Stimulated activated naive CD8-positive, alpha-beta T cell treated with anti-CD3 and anti-CD28 coated beads, Interleukin-15, amount 100 ng/mL, for 72 hours (primary cell): Measurements from ENCODE around the gene TMPO.
"Not testable (repeated sequence)": the region's sequence is repeated elsewhere in the genome, so short reads cannot be mapped to it uniquely, and the experiment has no call there.

Source experiments
- ATAC-seq: fragments of 150-1000 bp; cut with Tn5 transposase; 2 replicates; pipeline ENCODE4 v1.10.0; 2021; ENCODE audit warnings: mild to moderate bottlenecking, moderate library complexity
- DNase-seq, 2 donors: peaks; one replicate each; pipeline ENCODE4 v3.0.0; 2021 to 2022
- H3K27ac Mint-ChIP-seq, 2 donors: one replicate each; pipeline ENCODE4 v1.8.0; 2022; ENCODE audit warnings: mild to moderate bottlenecking in 2 of 2, mixed read lengths in 2 of 2, moderate library complexity in 2 of 2
- H3K27me3 Mint-ChIP-seq: one replicate; pipeline ENCODE4 v1.8.0; 2022; ENCODE audit warnings: mixed read lengths
- H3K4me1 Mint-ChIP-seq: one replicate; pipeline ENCODE4 v1.8.0; 2022; ENCODE audit warnings: mild to moderate bottlenecking, mixed read lengths
- H3K4me3 Mint-ChIP-seq, 2 donors: one replicate each; pipeline ENCODE4 v1.8.0; 2022; ENCODE audit warnings: mild to moderate bottlenecking in 2 of 2, mixed read lengths in 2 of 2, moderate library complexity in 1 of 2
- H3K9me3 Mint-ChIP-seq, 2 donors: one replicate each; pipeline ENCODE4 v1.8.0; 2022; ENCODE audit warnings: mixed read lengths in 2 of 2

TMPO gene

GRCh38 chr12:98538031-98538430, 22.6 kb downstream of the TMPO start:
- H3K9me3 Mint-ChIP-seq: no peaks in the 10 kb centered on the region
- ATAC-seq: no peak
- H3K4me3 Mint-ChIP-seq: no peak overlapping the region
- peak overlapping the region in 1 of 2 donors; percentile 83 for H3K27ac Mint-ChIP-seq
- no peak for DNase-seq
- H3K4me1 Mint-ChIP-seq: peaks cover 7% of the 10 kb centered on the region
- H3K27me3 Mint-ChIP-seq: no peaks in the 10 kb centered on the region

DNA sequence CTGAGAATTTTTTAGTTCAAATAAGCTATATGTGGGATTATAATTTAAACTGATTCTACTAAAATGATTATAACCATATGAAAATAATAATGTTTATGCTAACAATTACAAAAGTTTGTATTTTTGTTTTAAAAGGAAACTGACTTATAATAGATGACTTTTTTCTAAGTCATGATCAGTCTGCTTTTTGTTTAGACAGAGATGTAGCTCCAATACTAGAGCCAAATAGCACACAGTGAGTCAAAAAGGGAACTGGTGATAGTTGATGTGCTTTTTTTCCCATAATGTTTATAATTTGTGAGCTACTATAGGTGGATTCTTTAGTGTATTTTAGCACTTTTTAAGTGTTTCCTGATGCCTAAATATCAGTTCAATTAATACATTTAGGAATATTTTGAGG, 28.3 kb downstream of the TMPO start:
- Mint-ChIP-seq H3K9me3 (no peaks in the 10 kb centered on the region), H3K27me3 (no peaks in the 10 kb centered on the region), H3K4me3 (no peak overlapping the region), H3K4me1 (peaks cover 7% of the 10 kb centered on the region), H3K27ac (no peak overlapping the region)
- ATAC-seq (no peak), DNase-seq (no peak)

DNA sequence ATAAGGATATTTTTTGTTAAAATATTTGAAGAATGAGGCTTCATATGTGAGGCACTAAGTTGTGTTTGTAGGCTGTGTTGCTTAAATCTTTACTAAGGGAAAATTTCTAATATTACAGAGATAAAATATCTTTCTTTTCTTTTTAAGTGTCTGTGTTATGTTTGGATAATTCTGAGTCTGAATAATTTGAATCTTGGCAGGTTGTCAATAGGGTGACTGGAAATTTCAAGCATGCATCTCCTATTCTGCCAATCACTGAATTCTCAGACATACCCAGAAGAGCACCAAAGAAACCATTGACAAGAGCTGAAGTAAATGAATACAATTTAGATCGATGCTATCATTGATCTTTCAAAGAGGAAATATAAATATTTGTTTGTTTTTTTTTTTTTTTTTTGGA, 29.4 kb downstream of the TMPO start:
- Mint-ChIP-seq H3K4me1 (peaks cover 7% of the 10 kb centered on the region), H3K4me3 (no peak overlapping the region), H3K27me3 (no peaks in the 10 kb centered on the region), H3K9me3 (no peaks in the 10 kb centered on the region), H3K27ac (no peak overlapping the region)
- no peak for DNase-seq
- ATAC-seq: no peak

DNA sequence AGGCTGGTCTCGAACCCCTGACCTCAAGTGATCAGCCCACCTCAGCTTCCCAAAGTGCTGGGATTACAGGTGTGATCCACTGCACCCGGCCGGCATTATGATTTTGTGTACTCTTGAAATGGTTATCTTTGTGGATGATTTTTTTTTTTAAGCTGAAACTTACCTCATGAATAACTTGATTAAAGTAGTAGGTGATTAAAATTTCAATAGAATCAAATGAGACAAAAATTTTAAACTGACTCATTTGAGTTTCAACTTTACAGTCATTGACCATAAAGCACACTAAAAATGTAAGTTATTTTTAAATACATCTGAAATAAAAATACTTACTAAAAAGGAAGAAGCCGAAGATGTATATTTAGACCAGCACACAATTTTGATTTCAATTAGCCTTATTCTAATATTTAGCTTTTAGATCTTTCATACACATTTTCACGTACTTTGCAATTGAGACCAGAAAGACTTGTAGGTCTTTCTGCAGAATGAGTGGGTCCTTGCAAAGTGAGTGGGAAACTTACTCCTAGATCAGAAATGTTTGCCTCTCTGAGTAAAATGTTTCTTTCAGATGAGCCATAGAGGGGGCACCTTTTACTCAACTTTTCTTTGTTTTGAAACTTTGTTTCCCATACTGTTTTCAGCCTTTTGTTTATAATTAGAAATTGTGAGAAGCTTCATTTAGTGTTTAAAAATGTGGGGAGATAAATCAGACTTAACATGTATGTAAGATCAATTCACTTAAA, 34.2 kb downstream of the TMPO start:
- ATAC-seq (no peak), DNase-seq (no peak)
- H3K4me1 Mint-ChIP-seq: no peaks in the 10 kb centered on the region
- no peak overlapping the region for H3K4me3 Mint-ChIP-seq
- H3K27me3 Mint-ChIP-seq: no peaks in the 10 kb centered on the region
- no peak overlapping the region for H3K27ac Mint-ChIP-seq
- no peaks in the 10 kb centered on the region for H3K9me3 Mint-ChIP-seq

DNA sequence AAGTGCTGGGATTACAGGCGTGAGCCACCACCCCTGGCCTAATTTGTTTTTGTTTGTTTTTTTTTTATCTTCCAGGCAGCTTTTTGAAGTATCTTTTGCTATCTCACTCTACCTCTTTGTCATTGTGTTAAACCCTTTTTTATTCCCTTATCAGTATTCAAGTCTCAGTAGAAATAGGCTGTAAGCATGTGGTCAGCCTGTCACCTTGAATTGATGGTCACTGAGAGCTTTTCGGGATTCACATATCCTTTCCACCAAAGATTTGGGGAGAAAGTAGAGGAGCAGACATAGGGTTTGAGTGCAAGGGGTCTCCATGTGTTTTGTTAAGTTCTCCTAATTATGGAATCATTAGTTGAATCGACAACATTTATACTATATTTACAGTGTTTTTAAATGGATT, 36.4 kb downstream of the TMPO start:
- Mint-ChIP-seq H3K4me1 (no peaks in the 10 kb centered on the region), H3K27ac (no peak overlapping the region), H3K4me3 (no peak overlapping the region), H3K27me3 (no peaks in the 10 kb centered on the region), H3K9me3 (no peaks in the 10 kb centered on the region)
- no peak for DNase-seq
- ATAC-seq: no peak

GRCh38 chr12:98558097-98558496, 42.7 kb downstream of the TMPO start:
- not testable (repeated sequence) for DNase-seq, H3K27me3 Mint-ChIP-seq, H3K9me3 Mint-ChIP-seq, H3K4me1 Mint-ChIP-seq, H3K4me3 Mint-ChIP-seq, ATAC-seq
- peak overlapping the region in 1 of 2 donors; percentile 67 for H3K27ac Mint-ChIP-seq

- no peaks in the 10 kb centered on the region for H3K27me3 Mint-ChIP-seq
- no peaks in the 10 kb centered on the region for H3K4me1 Mint-ChIP-seq
- ATAC-seq (no peak), DNase-seq (no peak)
- no peak overlapping the region for H3K4me3 Mint-ChIP-seq
- H3K27ac Mint-ChIP-seq: no peak overlapping the region
- H3K9me3 Mint-ChIP-seq: no peaks in the 10 kb centered on the region
Measured at GRCh38 chr12:98559666-98560065, 44.3 kb downstream of the TMPO start.

DNA sequence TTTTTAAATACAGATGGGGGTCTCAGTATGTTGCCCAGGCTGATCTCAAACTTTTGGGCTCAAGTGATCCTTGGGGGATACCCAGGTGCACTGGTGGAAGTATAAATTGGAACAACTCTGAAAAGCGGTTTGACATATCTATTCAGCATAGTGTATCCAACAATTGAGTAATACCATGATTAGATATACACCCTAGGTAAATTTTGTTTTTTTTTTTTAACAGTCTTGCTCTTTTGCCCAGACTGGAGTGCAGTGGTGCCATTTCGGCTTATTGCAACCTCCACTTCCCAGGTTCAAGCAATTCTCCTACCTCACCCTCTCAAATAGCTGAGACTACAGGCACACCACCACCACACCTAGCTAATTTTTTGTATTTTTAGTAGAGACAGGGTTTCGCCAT, 46.5 kb downstream of the TMPO start:
- Mint-ChIP-seq H3K27ac (no peak overlapping the region), H3K27me3 (no peaks in the 10 kb centered on the region), H3K9me3 (no peaks in the 10 kb centered on the region), H3K4me1 (peaks cover 3% of the 10 kb centered on the region), H3K4me3 (no peak overlapping the region)
- ATAC-seq (no peak), DNase-seq (no peak)

DNA sequence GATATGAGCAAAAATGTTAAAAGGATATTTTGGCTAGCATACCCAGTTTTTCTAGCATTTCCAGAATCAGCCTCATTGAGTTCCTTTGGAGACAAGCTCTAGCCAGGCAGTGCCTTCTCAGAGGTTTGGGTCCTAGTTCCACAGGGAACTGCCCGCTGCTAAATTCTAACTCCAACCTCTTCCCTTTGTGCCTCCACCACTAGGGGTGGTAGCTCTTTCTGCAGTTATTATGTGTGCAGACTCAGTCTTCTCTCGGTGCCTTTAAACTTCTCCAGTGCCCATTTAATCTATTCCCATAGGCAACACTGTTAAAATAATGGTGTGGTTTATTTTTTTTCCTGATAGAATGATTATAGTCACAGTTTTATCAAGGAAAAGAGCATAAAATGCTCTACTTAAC, 56.6 kb downstream of the TMPO start:
- no peak for ATAC-seq
- Mint-ChIP-seq H3K27ac (no peak overlapping the region), H3K9me3 (no peaks in the 10 kb centered on the region), H3K4me1 (peaks cover 2% of the 10 kb centered on the region), H3K27me3 (no peaks in the 10 kb centered on the region), H3K4me3 (no peak overlapping the region)
- DNase-seq: no peak

GRCh38 chr12:98574110-98574509, 58.7 kb downstream of the TMPO start:
- no peaks in the 10 kb centered on the region for H3K27me3 Mint-ChIP-seq
- ATAC-seq (no peak), DNase-seq (no peak)
- no peak overlapping the region for H3K4me3 Mint-ChIP-seq
- H3K9me3 Mint-ChIP-seq: no peaks in the 10 kb centered on the region
- H3K4me1 Mint-ChIP-seq: no peaks in the 10 kb centered on the region
- no peak overlapping the region for H3K27ac Mint-ChIP-seq

DNA sequence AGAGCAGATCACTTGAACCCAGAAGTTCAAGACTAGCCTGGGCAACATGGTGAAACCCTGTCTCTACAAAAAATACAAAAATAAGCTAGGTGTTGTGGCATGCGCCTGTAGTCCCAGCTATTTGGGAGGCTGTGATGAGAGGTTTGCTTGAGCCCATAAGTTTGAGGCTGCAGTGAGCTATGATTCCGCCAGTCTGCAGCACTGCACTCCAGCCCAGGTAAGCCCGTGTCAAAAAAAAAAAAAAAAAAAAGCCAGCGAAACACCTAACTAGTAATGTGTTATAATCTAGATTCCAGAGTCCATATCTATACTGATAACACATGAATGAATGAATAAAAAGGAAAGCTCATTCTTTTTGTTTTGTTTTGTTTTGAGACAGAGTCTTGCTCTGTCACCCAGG, 59.6 kb downstream of the TMPO start:
- H3K4me1 Mint-ChIP-seq: no peaks in the 10 kb centered on the region

GRCh38 chr12:98576795-98577194, 61.4 kb downstream of the TMPO start:
- not testable (repeated sequence) for DNase-seq, ATAC-seq, H3K4me1 Mint-ChIP-seq, H3K9me3 Mint-ChIP-seq, H3K27ac Mint-ChIP-seq, H3K27me3 Mint-ChIP-seq, H3K4me3 Mint-ChIP-seq

More for the DNA sequence above, 59.6 kb downstream of the TMPO start:
- no peaks in the 10 kb centered on the region for H3K27me3 Mint-ChIP-seq
- DNase-seq (no peak), ATAC-seq (no peak)
- H3K27ac Mint-ChIP-seq: no peak overlapping the region
- H3K4me3 Mint-ChIP-seq: no peak overlapping the region
- H3K9me3 Mint-ChIP-seq: no peaks in the 10 kb centered on the region

- H3K27me3 Mint-ChIP-seq: no peaks in the 10 kb centered on the region
- ATAC-seq (no peak), DNase-seq (no peak)
- no peak overlapping the region for H3K27ac Mint-ChIP-seq
- H3K9me3 Mint-ChIP-seq: no peaks in the 10 kb centered on the region
- H3K4me1 Mint-ChIP-seq: no peaks in the 10 kb centered on the region
- no peak overlapping the region for H3K4me3 Mint-ChIP-seq
Measured at GRCh38 chr12:98578392-98578791, 63.0 kb downstream of the TMPO start.

GRCh38 chr12:98578821-98579220, 63.4 kb downstream of the TMPO start:
- ATAC-seq (no peak), DNase-seq (no peak)
- no peak overlapping the region for H3K4me3 Mint-ChIP-seq
- no peaks in the 10 kb centered on the region for H3K9me3 Mint-ChIP-seq
- no peaks in the 10 kb centered on the region for H3K4me1 Mint-ChIP-seq
- H3K27me3 Mint-ChIP-seq: no peaks in the 10 kb centered on the region
- no peak overlapping the region for H3K27ac Mint-ChIP-seq

- Mint-ChIP-seq H3K27ac (no peak overlapping the region), H3K4me3 (no peak overlapping the region), H3K4me1 (no peaks in the 10 kb centered on the region), H3K9me3 (no peaks in the 10 kb centered on the region), H3K27me3 (no peaks in the 10 kb centered on the region)
- DNase-seq (no peak), ATAC-seq (no peak)
Measured at GRCh38 chr12:98579347-98579746, 64.0 kb downstream of the TMPO start.

DNA sequence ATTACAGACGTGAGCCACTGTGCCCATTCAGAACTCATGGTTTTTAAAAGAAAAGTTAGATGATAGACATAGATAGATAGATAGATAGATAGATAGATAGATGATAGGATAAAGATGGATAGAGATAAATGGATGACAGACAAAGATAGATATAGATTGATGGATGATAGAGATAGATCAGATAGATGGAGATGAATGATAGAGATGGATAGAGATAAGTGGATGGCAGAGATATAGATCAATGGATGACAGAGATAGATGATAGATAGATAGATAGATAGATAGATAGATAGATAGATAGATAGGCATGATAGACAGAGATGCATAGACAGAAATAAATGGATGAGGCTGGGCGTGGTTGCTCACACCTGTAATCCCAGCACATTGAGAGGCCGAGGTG, 64.4 kb downstream of the TMPO start:
- no peaks in the 10 kb centered on the region for H3K27me3 Mint-ChIP-seq
- no peak for DNase-seq
- no peaks in the 10 kb centered on the region for H3K4me1 Mint-ChIP-seq
- no peaks in the 10 kb centered on the region for H3K9me3 Mint-ChIP-seq
- H3K4me3 Mint-ChIP-seq: no peak overlapping the region
- ATAC-seq: no peak
- H3K27ac Mint-ChIP-seq: no peak overlapping the region

GRCh38 chr12:98580695-98581094, 65.3 kb downstream of the TMPO start:
- H3K27me3 Mint-ChIP-seq: no peaks in the 10 kb centered on the region
- DNase-seq: no peak

More at GRCh38 chr12:98580695-98581094, 65.3 kb downstream of the TMPO start:
- ATAC-seq: no peak
- Mint-ChIP-seq H3K27ac (no peak overlapping the region), H3K9me3 (no peaks in the 10 kb centered on the region), H3K4me1 (no peaks in the 10 kb centered on the region), H3K4me3 (no peak overlapping the region)
